ENCODE data around the gene PAFAH1B1.

The PAFAH1B1 gene

GRCh38 chr17:2695961-2696760 is 102.7 kb downstream of the PAFAH1B1 start:
- no peak for TF ChIP-seq POLR2AphosphoS5 (IDR thresholded peaks at IDR 0.05; ENCODE audit: low read depth, low read length)
- TF ChIP-seq SIN3A (IDR thresholded peaks at IDR 0.05; ENCODE audit: borderline replicate concordance, insufficient read depth, low read length), result no peak
- TF ChIP-seq FOXP2 (optimal IDR thresholded peaks at IDR 0.05; ENCODE audit: borderline replicate concordance, extremely low read depth, extremely low read length, insufficient read depth), result no peak

- TF ChIP-seq FOXP2 (optimal IDR thresholded peaks at IDR 0.05; ENCODE audit: borderline replicate concordance, extremely low read depth, extremely low read length, insufficient read depth) (no peak), POLR2AphosphoS5 (IDR thresholded peaks at IDR 0.05; ENCODE audit: low read depth, low read length) (no peak), TAF1 (IDR thresholded peaks at IDR 0.05; ENCODE audit: borderline replicate concordance, insufficient read depth, low read length) (no peak), SIN3A (IDR thresholded peaks at IDR 0.05; ENCODE audit: borderline replicate concordance, insufficient read depth, low read length) (no peak), REST (IDR thresholded peaks at IDR 0.05; ENCODE audit: insufficient read depth in 1 of 2, low read depth in 2 of 2, low read length in 2 of 2) (no peak)
Observed at GRCh38 chr17:2697611-2698162, 104.2 kb downstream of the PAFAH1B1 start.

GRCh38 chr17:2700030-2700490 is 106.6 kb downstream of the PAFAH1B1 start:
- no peak for TF ChIP-seq SIN3A (IDR thresholded peaks at IDR 0.05; ENCODE audit: borderline replicate concordance, insufficient read depth, low read length)
- no peak for TF ChIP-seq POLR2AphosphoS5 (IDR thresholded peaks at IDR 0.05; ENCODE audit: low read depth, low read length)
- TF ChIP-seq FOXP2 (optimal IDR thresholded peaks at IDR 0.05; ENCODE audit: borderline replicate concordance, extremely low read depth, extremely low read length, insufficient read depth), result no peak
- no peak for TF ChIP-seq REST (IDR thresholded peaks at IDR 0.05; ENCODE audit: insufficient read depth in 1 of 2, low read depth in 2 of 2, low read length in 2 of 2)
- no peak for TF ChIP-seq TAF1 (IDR thresholded peaks at IDR 0.05; ENCODE audit: borderline replicate concordance, insufficient read depth, low read length)

- TF ChIP-seq POLR2AphosphoS5 (IDR thresholded peaks at IDR 0.05; ENCODE audit: low read depth, low read length), result no peak
- no peak for TF ChIP-seq SIN3A (IDR thresholded peaks at IDR 0.05; ENCODE audit: borderline replicate concordance, insufficient read depth, low read length)
- no peak for TF ChIP-seq FOXP2 (optimal IDR thresholded peaks at IDR 0.05; ENCODE audit: borderline replicate concordance, extremely low read depth, extremely low read length, insufficient read depth)
- no peak for TF ChIP-seq TAF1 (IDR thresholded peaks at IDR 0.05; ENCODE audit: borderline replicate concordance, insufficient read depth, low read length)
- no peak for TF ChIP-seq REST (IDR thresholded peaks at IDR 0.05; ENCODE audit: insufficient read depth in 1 of 2, low read depth in 2 of 2, low read length in 2 of 2)
Observed at GRCh38 chr17:2700491-2701141, 107.2 kb downstream of the PAFAH1B1 start.

GRCh38 chr17:2701161-2701995 is 107.9 kb downstream of the PAFAH1B1 start:
- TF ChIP-seq TAF1 (IDR thresholded peaks at IDR 0.05; ENCODE audit: borderline replicate concordance, insufficient read depth, low read length) (no peak), POLR2AphosphoS5 (IDR thresholded peaks at IDR 0.05; ENCODE audit: low read depth, low read length) (no peak), SIN3A (IDR thresholded peaks at IDR 0.05; ENCODE audit: borderline replicate concordance, insufficient read depth, low read length) (no peak), FOXP2 (optimal IDR thresholded peaks at IDR 0.05; ENCODE audit: borderline replicate concordance, extremely low read depth, extremely low read length, insufficient read depth) (no peak), REST (IDR thresholded peaks at IDR 0.05; ENCODE audit: insufficient read depth in 1 of 2, low read depth in 2 of 2, low read length in 2 of 2) (no peak)
